T-helper 2 cell (primary cell): Measurements from ENCODE around the gene ZGPAT.

Source experiments
- DNase-seq, 5 experiments: peaks; one replicate each; pipeline versions ENCODE4 v3.0.0 to v3.0.0-alpha.2; 2012 to 2022

The ZGPAT gene

DNA sequence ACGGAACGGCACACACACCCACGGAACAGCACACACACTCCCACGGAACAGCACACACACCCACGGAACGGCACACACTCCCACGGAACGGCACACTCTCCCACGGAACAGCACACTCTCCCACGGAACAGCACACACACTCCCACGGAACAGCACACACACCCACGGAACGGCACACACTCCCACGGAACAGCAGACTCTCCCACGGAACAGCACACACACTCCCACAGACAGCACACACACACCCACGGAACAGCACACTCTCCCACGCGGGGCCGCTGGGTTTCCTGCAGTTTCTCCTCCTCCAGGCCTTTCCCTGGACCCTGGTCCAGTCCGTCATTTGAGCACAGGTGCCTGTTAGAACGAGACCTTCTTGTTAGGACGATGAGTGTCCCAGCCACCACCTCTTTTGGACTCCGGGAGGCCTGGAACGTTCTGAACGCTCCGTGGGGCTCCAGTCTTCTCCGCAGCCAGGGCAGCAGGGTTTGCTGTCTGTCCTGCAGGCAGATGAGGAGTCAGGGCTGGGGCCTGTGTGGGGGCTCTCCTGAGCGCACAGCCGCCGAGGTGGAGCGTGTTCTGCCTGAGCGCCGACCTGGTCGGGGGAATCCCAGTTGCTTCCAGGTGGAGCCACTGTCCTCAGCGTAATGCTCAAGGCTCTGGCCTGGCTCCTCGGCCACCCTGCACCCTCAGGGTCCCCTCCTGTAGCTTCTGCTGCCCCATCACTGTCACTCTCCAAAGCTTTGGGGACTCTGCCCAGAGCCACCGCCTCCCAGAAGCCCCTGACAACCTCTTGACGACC lies 29.0 kb upstream of the ZGPAT start:
- no peak for DNase-seq

DNA sequence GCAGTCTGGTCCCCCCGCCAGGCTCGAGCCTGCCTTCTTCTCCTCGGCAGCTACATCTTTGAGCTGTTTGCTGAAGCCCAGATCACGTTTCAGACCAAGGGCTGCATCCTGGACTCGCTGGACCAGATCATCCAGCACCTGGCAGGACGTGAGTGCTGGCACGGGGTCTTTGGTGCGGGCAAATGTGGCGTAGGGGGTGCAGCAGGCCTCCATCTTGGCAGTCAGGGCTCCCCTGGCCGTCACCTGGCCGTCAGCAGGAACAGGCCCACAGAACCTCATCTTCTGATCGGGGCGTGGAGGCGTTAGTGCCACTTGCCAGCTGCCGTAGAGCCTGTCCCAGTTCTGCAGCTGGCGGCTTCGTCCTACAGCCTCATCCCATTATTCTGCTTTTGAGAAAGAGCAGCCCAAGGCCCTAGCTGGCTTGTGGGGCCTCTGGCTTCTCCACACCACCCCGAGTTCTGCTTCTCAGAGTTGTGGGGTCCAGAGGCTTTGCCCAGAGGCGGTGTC lies 28.0 kb upstream of the ZGPAT start:
- no peak for DNase-seq

DNA sequence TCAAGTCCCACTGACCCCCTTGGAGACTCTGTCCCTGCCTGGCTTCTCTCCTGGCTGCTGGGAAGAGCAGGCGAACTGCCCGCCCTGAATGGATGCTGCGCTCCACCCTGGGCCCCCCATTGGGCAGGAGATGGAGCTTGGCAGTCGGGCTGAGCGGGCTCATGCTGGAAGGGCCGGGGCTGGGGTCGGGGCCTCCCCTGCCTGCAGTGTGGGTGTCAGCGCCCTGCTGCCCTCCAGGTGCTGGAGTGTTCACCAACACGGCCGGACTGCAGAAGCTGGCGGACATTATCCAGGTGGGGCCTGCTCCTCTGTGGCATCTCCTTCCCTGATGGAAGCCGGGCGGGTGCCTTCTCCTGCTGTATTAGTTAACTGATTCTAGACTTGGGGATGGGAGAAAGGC lies 27.4 kb upstream of the ZGPAT start:
- no peak for DNase-seq

DNA sequence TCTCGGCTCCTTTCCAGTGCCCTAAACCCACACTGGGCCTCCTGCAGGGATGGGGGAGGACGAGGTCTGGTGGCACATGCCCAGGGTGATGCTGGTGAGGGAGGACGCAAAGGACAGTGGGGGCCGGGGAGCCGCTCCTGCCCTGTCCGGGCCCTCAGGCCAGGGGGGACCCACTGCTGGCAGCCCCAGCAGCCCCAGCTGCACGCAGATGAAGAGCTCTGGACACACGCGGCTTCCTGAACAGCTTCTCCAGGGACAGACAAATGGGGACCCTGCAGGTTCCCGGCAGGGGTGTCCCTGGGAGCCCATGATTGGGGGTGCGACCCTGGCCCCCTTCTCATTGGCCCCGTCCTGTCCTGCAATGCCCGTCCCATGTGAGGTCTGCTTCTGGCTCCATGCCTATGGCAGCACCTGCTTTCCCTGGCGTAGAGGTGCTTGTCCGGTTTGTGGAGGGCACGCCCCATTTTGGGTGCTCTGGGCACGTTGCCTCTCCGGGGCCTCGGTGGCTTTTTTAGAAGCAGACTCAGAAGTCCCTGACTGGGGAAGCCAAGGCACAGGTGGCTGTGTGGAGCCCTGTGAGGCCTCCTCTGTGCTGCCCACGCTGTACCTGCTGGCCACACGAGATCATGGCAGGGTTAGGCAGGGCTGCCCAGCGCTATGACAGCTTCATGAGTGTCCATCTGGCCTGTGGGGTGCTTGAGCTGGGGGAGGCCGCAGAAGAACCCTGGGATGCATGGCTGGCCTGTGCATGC lies 26.8 kb upstream of the ZGPAT start:
- DNase-seq = no peak

- DNase-seq = no peak
These were observed 26.2 kb upstream of the ZGPAT start for GRCh38 chr20:63681609-63682142.

- no peak for DNase-seq
These were observed 25.3 kb upstream of the ZGPAT start for GRCh38 chr20:63682384-63683139.

GRCh38 chr20:63685269-63686026 lies 22.4 kb upstream of the ZGPAT start:
- DNase-seq = no peak

GRCh38 chr20:63686094-63686491 lies 21.7 kb upstream of the ZGPAT start:
- no peak for DNase-seq

- no peak for DNase-seq
These were observed 21.1 kb upstream of the ZGPAT start for GRCh38 chr20:63686492-63687321.

DNA sequence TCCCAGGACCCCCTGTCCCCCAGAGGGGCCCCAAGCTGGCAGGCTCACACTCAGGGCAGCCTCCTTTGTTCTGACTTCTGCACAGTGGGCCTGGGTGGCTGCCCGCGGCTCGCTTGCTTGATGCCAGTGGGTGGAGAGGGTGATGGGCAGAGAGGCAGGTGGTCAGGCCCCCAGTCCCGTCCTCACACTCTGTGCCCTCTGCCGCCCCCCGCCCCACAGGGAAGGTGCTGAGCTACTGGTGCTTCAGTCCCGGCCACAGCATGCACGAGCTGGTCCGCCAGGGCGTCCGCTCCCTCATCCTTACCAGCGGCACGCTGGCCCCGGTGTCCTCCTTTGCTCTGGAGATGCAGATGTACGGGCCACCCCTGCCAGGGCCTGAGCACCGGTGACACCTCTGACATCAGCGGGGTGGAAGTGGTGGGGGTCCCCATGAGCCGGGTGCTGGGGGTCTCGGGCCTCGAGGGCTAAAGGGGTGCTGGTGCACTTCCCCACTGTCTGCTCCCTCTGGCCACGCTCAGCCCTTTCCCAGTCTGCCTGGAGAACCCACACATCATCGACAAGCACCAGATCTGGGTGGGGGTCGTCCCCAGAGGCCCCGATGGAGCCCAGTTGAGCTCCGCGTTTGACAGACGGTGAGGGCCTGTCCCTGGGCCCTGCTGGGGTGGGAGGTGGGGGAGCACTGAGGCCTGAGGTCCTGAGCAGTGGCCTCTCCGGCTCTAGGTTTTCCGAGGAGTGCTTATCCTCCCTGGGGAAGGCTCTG lies 20.2 kb upstream of the ZGPAT start:
- DNase-seq = no peak

DNA sequence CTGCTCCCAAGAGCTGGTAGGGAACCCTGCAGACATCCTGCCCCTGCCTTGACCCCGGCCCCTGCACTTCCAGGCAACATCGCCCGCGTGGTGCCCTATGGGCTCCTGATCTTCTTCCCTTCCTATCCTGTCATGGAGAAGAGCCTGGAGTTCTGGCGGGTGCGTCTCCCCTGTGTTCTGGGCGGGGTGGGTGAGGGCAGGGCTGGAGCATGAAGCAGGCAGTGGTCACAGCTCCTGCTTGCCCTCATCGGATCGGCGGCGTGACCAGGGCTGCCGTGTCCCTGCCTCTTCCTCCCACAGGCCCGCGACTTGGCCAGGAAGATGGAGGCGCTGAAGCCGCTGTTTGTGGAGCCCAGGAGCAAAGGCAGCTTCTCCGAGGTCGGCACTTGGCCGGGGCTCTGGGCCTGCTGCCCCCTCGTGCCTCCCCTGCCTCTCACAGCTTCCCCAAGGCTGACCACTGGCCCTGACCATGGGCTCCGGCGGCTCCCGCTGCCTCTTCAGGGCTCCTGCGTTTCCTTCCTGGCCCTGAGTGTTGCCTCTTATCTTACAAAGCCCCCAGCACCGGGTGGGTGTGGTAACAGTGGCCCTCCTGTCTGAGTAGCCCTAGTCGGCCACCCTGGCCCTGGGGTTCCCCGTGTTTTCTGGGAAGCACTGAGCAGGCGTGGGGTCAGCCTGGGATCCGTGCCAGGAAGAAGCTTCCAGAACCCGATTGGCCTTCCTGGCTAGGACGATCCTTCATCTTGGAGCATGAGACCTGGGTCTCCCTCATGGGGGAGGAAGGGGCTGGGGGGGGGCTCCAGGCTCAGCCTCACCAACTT lies 19.4 kb upstream of the ZGPAT start:
- no peak for DNase-seq

- DNase-seq = no peak
These were observed 18.5 kb upstream of the ZGPAT start for GRCh38 chr20:63689046-63690002.

DNA sequence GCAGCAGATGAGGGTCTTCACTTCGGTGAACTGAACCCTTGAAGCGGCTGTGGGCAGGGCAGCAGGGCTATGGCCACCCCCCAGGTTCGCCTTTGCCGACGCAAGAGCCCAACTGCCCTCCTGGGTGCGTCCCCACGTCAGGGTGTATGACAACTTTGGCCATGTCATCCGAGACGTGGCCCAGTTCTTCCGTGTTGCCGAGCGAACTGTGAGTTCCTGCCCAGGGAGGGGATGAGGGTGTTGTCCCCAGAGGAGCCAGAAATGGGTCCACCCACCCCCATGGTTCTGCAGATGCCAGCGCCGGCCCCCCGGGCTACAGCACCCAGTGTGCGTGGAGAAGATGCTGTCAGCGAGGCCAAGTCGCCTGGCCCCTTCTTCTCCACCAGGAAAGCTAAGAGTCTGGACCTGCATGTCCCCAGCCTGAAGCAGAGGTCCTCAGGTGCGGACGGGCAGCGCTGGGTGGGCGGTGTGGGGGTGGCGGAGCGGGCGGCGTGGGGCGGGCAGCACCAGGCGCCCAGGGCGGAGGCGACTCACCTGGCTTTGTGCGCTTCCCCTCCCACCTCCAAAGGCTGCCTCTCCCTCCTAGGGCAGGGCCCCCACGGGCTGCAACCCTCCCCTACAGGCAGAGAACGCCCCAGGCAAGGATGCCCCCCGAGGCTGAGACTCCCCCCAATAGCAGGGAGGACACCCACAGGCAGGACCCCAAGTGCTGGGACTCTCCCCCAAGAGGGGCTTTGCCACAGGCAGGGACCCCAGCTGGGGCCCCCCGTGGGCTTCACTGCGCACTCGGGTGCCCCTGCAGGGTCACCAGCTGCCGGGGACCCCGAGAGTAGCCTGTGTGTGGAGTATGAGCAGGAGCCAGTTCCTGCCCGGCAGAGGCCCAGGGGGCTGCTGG lies 17.6 kb upstream of the ZGPAT start:
- DNase-seq = no peak

DNA sequence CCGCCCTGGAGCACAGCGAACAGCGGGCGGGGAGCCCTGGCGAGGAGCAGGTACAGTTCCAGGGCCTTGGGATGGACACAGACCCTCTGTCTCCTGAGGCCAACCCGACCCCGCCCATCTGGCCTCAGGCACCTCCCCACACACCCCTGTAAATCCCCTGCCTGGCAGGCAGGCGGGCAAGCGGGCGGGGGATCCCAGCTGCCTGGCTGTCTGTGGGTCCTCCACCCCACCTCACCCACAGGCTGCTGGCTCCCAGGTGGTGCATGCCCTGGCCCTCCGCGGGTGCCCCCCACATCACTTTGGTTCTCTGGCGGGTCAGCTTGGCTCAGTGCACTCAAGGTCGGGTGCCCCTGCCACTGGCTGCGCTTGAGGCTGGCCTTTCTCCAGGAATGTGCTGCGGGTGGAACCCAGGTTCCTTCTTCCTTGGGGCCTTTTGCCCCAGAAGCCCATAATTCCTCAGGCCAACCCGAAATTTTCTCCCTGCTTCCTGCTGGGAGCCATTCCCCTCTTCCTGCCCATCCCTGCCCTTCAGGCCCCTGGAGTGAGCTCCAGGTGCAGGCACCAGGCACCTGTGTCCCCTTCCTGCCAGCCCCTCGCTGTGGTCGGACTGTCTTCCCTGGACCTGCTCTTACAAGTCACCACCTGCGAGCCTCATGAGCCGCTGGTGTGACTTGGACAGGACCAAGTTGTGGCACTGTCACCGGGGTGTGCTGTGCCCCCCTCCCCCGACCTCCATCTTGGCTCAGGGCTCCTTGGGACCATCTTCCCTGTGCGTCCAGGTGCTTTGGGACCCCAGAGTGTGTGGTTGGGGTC lies 16.7 kb upstream of the ZGPAT start:
- no peak for DNase-seq

DNA sequence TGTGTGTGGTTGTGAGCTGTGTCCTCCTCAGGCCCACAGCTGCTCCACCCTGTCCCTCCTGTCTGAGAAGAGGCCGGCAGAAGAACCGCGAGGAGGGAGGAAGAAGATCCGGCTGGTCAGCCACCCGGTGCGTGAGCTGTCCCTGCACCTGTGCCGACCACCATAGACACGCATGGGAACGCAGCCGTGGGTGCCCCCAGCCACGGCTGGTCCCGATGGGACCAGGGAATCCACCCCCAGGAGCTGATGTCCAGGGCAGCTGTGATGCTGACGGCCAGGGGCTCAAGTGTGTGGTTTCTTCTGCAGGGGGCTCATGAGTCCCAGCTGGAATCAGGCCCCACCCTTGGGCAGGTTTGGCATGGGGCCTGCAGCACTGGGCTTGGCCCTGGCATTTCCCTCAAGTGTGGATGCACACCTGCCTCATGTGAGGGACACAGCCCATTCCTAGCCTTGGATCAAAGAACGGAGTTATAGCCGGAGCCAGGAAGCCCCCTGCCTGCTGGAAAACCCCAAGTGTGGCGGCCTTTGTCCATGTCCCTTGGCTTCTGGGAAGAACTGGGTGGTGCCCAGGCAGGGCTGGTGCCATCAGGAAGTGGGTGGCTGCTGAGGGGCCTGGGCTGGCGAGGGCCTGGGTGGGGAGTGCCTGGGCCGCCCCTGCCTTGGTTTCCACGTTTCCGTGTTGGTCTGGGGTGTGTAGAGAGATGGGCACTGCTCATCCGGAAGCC lies 16.0 kb upstream of the ZGPAT start:
- no peak for DNase-seq
